ENCODE results near the gene OGDHL. TPM values are rescaled to one million over a fixed set of nuclear protein-coding genes. Genes with fewer than 3 reads are reported as not detected.

OGDHL gene
- total and polyA plus RNA-seq, 2 of the 13 experiments (the other 11 are each of a cell fraction or from before 2014, with no cell fraction given) = 3.0 to 9.8 TPM

DNA sequence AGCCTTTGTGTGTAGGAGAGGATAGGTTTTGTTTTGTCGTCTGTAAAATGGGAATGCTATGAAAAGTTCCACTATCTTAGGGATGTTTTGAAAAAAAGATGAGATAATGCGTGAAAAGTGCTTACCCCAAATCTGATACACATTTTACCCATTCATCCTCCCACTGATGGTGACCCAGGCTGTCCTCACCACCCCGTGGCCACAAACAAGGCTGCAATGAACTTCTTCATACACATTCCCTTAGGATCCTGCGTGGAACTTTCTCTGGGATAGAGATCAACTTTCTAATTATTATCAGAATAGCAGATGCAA is 399 bp upstream of the OGDHL start (continued):
- TF ChIP-seq, protein P1, sequence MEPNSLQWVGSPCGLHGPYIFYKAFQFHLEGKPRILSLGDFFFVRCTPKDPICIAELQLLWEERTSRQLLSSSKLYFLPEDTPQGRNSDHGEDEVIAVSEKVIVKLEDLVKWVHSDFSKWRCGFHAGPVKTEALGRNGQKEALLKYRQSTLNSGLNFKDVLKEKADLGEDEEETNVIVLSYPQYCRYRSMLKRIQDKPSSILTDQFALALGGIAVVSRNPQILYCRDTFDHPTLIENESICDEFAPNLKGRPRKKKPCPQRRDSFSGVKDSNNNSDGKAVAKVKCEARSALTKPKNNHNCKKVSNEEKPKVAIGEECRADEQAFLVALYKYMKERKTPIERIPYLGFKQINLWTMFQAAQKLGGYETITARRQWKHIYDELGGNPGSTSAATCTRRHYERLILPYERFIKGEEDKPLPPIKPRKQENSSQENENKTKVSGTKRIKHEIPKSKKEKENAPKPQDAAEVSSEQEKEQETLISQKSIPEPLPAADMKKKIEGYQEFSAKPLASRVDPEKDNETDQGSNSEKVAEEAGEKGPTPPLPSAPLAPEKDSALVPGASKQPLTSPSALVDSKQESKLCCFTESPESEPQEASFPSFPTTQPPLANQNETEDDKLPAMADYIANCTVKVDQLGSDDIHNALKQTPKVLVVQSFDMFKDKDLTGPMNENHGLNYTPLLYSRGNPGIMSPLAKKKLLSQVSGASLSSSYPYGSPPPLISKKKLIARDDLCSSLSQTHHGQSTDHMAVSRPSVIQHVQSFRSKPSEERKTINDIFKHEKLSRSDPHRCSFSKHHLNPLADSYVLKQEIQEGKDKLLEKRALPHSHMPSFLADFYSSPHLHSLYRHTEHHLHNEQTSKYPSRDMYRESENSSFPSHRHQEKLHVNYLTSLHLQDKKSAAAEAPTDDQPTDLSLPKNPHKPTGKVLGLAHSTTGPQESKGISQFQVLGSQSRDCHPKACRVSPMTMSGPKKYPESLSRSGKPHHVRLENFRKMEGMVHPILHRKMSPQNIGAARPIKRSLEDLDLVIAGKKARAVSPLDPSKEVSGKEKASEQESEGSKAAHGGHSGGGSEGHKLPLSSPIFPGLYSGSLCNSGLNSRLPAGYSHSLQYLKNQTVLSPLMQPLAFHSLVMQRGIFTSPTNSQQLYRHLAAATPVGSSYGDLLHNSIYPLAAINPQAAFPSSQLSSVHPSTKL (CRISPR knock-in tag; IDR thresholded peaks at IDR 0.05) = no peak
- TF ChIP-seq PHF21A (CRISPR knock-in tag; IDR thresholded peaks at IDR 0.05) (no peak), FOXO1 (CRISPR knock-in tag; IDR thresholded peaks at IDR 0.05) (no peak), JUND (CRISPR knock-in tag; IDR thresholded peaks at IDR 0.05) (no peak), ZBTB21 (CRISPR knock-in tag; IDR thresholded peaks at IDR 0.05) (no peak), ZNF841 (CRISPR knock-in tag; IDR thresholded peaks at IDR 0.05; ENCODE audit: borderline replicate concordance) (no peak; the same call in 1 of the 2 replicates), ZNF17 (CRISPR knock-in tag; IDR thresholded peaks at IDR 0.05) (peak; percentile 16; the same call in 1 of the 2 replicates), ZNF878 (CRISPR knock-in tag; IDR thresholded peaks at IDR 0.05) (0 out of 2 replicates have a peak, but pooled peaks have one; percentile 20), ZNF562 (CRISPR knock-in tag; IDR thresholded peaks at IDR 0.05; ENCODE audit: borderline replicate concordance) (0 out of 2 replicates have a peak, but pooled peaks have one; percentile 1), WIZ (CRISPR knock-in tag; IDR thresholded peaks at IDR 0.05) (no peak), ARNT2 (CRISPR knock-in tag; IDR thresholded peaks at IDR 0.05; ENCODE audit: low read depth) (no peak)
- TF ChIP-seq, protein P2, sequence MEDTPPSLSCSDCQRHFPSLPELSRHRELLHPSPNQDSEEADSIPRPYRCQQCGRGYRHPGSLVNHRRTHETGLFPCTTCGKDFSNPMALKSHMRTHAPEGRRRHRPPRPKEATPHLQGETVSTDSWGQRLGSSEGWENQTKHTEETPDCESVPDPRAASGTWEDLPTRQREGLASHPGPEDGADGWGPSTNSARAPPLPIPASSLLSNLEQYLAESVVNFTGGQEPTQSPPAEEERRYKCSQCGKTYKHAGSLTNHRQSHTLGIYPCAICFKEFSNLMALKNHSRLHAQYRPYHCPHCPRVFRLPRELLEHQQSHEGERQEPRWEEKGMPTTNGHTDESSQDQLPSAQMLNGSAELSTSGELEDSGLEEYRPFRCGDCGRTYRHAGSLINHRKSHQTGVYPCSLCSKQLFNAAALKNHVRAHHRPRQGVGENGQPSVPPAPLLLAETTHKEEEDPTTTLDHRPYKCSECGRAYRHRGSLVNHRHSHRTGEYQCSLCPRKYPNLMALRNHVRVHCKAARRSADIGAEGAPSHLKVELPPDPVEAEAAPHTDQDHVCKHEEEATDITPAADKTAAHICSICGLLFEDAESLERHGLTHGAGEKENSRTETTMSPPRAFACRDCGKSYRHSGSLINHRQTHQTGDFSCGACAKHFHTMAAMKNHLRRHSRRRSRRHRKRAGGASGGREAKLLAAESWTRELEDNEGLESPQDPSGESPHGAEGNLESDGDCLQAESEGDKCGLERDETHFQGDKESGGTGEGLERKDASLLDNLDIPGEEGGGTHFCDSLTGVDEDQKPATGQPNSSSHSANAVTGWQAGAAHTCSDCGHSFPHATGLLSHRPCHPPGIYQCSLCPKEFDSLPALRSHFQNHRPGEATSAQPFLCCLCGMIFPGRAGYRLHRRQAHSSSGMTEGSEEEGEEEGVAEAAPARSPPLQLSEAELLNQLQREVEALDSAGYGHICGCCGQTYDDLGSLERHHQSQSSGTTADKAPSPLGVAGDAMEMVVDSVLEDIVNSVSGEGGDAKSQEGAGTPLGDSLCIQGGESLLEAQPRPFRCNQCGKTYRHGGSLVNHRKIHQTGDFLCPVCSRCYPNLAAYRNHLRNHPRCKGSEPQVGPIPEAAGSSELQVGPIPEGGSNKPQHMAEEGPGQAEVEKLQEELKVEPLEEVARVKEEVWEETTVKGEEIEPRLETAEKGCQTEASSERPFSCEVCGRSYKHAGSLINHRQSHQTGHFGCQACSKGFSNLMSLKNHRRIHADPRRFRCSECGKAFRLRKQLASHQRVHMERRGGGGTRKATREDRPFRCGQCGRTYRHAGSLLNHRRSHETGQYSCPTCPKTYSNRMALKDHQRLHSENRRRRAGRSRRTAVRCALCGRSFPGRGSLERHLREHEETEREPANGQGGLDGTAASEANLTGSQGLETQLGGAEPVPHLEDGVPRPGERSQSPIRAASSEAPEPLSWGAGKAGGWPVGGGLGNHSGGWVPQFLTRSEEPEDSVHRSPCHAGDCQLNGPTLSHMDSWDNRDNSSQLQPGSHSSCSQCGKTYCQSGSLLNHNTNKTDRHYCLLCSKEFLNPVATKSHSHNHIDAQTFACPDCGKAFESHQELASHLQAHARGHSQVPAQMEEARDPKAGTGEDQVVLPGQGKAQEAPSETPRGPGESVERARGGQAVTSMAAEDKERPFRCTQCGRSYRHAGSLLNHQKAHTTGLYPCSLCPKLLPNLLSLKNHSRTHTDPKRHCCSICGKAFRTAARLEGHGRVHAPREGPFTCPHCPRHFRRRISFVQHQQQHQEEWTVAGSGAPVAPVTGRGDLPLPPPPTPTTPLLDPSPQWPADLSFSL (CRISPR knock-in tag; IDR thresholded peaks at IDR 0.05) = 0 out of 2 replicates have a peak, but pooled peaks have one; percentile 7
- TF ChIP-seq, protein P3, sequence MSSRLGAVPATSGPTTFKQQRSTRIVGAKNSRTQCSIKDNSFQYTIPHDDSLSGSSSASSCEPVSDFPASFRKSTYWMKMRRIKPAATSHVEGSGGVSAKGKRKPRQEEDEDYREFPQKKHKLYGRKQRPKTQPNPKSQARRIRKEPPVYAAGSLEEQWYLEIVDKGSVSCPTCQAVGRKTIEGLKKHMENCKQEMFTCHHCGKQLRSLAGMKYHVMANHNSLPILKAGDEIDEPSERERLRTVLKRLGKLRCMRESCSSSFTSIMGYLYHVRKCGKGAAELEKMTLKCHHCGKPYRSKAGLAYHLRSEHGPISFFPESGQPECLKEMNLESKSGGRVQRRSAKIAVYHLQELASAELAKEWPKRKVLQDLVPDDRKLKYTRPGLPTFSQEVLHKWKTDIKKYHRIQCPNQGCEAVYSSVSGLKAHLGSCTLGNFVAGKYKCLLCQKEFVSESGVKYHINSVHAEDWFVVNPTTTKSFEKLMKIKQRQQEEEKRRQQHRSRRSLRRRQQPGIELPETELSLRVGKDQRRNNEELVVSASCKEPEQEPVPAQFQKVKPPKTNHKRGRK (CRISPR knock-in tag; IDR thresholded peaks at IDR 0.05) = no peak
- TF ChIP-seq, protein P4, sequence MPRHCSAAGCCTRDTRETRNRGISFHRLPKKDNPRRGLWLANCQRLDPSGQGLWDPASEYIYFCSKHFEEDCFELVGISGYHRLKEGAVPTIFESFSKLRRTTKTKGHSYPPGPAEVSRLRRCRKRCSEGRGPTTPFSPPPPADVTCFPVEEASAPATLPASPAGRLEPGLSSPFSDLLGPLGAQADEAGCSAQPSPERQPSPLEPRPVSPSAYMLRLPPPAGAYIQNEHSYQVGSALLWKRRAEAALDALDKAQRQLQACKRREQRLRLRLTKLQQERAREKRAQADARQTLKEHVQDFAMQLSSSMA (CRISPR knock-in tag; IDR thresholded peaks at IDR 0.05) = no peak
- TF ChIP-seq, protein P5, sequence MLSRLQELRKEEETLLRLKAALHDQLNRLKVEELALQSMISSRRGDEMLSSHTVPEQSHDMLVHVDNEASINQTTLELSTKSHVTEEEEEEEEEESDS (CRISPR knock-in tag; IDR thresholded peaks at IDR 0.05; ENCODE audit: borderline replicate concordance) = no peak
- TF ChIP-seq, protein P6, sequence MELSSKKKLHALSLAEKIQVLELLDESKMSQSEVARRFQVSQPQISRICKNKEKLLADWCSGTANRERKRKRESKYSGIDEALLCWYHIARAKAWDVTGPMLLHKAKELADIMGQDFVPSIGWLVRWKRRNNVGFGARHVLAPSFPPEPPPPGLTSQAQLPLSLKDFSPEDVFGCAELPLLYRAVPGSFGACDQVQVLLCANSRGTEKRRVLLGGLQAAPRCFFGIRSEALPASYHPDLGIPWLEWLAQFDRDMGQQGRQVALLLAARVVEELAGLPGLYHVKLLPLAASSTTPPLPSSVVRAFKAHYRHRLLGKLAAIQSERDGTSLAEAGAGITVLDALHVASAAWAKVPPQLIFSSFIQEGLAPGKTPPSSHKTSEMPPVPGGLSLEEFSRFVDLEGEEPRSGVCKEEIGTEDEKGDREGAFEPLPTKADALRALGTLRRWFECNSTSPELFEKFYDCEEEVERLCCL (CRISPR knock-in tag; IDR thresholded peaks at IDR 0.05; ENCODE audit: borderline replicate concordance) = no peak
